Embryonic facial prominence (tissue), 1 donor: ENCODE results near the gene JOSD1.
"Not testable (repeated sequence)": the region's sequence is repeated elsewhere in the genome, so short reads cannot be mapped to it uniquely, and the experiment has no call there.

ENCODE experiments used
- DNase-seq: peaks from one replicate; pipeline ENCODE4 v3.0.0-alpha.2; 2016; ENCODE audit errors: extremely low spot score

The JOSD1 gene

DNA sequence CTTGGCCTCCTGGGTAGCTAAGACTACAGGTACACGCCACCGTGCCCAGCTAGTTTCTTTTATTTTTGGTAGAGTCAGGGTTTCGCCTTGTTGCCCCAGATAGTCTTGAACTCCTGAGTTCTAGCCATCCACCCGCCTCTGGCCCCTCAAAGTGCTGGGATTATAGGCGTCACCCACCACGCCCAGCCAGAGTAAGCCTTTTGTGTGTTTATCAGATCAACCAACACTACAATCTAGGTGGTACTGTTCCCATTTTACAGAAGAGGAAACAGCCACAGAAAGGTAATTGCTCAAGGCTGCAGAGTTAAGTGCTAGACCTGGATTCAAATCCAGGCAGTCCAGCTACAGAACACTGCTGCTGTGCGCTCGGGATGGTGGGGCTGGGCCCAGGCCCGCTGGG lies 15.8 kb downstream of the JOSD1 start:
- DNase-seq, result no peak

DNA sequence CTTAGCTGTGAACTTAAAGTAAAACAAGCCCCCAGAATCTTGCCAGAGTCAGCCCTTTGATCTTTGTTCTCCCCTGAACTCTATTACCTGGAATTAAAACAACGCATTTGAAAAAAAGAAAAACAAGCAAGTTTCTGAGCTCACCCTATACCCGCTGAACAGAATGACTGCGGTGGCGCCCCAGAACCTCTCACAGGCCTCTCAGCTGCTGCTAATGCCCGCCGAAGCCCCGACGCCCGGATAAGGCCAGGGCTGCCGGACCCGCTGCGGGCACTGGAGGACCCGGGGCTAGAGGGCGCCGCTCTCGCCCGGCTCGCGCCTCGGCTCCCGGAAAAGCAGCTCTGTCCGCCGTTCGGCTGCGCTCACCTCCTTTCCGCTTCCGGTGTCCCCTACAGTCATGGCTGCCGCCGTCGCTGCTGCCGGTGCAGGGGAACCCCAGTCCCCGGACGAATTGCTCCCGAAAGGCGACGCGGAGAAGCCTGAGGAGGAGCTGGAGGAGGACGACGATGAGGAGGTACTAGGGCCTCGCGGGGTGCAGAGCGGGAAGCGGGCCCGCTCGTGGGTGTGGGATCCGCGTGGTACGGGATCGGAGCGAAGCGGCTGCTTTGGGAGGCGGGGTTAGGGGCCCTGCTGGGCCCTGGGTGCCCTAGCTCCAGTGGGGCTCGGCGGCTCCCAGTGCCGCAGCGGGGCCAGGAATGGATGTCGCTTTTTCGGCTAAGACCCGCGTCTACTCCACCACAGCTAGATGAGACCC lies 19.0 kb downstream of the JOSD1 start, which contains the start of gene TOMM22:
TOMM22 (plus strand) TSS at position 376 of the 754 bp plus-strand sequence; CDS start at position 398, 22 bp downstream.
- peak; percentile 80 for DNase-seq

DNA sequence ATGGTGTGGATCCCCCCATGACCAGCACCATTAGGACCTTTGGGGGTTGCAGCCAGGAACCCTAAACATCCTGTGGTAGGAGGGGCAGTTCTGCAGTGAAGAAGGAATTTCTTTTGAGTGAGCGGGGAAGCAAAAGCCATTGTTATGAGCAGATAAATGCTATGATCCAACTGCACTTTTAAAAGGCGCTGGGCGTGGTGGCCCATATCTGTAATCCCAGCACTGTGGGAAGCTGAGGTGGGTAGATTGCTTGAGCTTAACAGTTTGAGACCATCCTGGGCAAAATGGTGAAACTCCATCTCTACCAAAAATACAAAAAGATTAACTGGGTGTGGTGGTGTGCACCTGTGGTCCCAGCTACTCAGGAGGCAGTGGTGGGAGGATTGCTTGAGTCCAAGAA lies 24.9 kb downstream of the JOSD1 start:
- no peak for DNase-seq

DNA sequence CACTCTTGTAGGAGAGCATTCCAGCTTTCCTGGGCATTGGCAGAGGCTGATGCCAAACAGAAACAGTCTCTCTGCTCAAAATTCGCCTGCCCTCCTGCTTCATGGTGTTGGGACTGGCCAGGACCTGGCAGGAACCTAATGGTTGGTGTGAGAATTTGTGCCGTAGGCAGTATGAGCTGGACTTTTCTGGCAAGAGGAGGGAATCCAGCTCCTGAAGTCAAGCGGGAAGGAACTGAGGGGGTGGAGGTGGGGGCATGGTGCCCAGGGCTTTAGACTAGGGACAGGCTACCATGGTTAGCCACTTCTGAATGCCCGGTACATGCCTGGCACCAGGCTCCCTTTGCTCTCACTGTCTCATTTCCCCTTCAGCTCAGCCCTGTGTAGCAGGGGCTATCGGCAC lies 25.9 kb downstream of the JOSD1 start:
- DNase-seq, result no peak

DNA sequence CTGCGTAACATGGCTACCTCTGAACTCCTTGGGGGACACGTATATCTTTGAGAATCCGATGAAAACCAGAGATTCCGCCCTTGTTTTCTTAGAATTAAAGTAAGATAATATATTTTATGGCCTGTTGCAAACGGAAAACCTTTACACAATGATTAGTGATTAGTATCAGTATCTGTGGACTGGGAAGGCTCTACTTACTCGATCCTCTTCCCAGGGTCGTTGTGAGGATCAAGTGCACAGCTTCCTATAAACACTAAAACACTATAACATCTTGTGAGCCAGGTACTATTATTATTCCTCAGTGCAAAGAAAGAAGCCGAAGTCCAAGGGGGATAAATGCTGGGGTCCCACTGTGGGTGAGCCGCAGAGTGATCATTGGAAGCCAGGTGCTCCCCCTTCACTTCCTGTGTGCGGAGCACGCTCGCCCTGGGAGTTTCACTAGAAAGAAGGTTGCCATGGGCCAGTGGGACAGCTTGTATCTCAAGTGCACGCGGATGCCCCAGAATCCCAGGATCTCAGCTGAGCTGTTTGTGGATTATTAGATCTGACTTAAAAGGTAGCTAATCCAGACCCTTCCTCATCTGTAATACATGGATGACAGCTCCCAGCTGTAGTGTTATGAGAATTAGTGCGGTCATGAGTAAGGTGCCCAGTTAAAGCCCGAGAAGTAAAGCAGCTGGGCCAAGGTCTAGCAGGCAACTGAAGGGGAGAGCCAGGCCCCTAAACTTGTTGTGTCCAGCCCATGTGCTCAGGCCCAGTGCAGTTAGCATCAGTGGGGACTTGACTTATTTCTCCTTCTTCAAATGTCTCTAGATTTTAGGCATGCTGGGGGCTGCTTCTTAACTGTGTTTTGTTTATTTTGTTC lies 43.5 kb downstream of the JOSD1 start:
- no peak for DNase-seq

DNA sequence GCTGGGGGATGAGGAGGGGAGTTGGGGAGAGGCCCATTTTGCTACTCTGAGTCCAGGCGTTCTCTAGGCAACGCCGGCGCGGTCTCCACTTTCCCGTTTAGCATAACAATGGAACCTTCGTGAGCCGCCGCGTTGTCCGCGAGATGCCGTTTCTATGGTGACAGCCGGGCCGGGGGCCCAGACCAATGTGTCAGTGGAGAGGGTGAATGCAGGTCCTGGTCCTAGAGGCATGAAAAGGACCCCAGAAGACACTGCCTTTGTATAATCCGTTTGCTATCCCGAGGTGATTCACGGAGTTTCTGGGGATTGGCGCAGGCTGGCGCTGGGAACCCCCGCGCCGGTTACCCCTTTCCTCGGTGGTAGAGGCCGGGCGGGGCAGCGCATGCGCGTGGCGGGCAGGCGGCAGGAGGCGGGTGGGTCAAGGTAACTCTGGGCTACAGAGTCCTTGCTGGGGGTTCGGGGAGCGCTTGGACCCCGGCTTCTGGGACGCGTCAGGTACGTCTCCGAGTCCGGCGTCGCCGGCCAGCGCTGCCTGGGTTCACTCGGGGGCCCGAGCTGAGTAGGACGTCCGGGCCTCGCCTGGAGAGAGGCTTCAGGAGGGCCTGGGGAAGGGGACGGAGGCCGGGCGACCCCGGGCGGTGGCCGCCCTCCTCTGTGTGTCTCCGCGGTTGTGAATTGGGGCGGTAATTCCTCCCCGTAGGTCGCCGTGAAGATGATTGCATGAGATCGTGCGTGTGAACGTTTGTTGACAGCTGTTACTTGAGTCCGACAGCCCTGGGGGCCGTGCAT lies 44.3 kb downstream of the JOSD1 start, which contains the start of the genes CBY1 and FAM227A:
CBY1 (plus strand) TSS at position 383 of the 789 bp plus-strand sequence. CDS start 11,417 bp downstream, outside the sequence.
FAM227A (minus strand) TSS at position 137 of the 789 bp plus-strand sequence. CDS start 6,224 bp downstream, outside the sequence.
- peak; percentile 82 for DNase-seq

DNA sequence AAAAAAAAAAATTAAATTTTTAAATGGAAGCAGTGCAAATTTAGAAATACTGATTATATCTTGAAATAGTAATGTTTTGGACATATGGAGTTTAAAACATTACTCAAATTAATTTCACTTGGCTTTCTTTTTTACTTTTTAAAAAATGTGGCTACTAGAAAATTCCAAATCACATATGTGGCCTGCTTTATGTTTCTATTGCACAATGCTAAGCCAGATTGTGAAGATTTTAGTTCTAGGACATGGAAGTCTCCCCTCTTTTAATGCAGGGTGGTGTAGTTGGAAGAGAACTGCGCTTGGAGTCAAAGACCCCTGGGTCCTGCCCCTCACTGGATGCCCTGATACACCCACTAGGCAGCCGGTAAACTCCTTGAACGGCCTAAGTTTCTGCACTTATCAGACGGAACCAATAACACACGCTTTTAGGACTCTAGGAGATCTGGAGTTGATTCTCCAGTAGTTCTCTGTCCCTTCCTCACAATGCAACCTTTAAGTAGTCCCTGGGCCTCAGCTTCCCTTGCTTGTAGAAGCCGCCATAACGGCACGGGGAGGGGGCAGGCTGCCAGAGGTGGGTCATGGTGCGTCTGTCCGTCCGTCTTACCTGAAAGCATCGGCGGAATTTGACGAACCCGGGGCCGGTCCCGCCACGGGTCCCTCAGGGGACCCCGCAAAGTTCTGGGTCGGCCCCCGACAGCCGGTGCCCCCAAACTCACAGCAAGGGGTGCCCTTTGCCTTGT lies 45.1 kb downstream of the JOSD1 start:
- peak; percentile 11 for DNase-seq

DNA sequence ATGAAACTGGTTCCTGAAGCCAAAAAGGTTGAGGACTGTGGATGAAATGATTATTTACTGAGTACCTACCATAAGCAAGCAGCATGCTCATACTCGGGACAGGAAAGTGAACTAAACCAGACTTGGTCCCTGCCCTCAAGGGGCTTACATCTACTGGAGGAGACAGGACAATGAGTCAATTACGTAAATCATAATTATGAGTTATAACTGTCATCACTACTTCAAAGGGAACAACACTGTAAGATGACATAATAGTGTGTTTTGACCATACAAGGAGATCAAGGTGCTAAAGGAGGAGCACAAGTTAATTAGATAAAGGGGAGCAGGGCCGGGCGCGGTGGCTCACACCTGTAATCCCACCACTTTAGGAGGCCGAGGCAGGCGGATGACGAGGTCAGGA lies 47.0 kb downstream of the JOSD1 start:
- no peak for DNase-seq

DNA sequence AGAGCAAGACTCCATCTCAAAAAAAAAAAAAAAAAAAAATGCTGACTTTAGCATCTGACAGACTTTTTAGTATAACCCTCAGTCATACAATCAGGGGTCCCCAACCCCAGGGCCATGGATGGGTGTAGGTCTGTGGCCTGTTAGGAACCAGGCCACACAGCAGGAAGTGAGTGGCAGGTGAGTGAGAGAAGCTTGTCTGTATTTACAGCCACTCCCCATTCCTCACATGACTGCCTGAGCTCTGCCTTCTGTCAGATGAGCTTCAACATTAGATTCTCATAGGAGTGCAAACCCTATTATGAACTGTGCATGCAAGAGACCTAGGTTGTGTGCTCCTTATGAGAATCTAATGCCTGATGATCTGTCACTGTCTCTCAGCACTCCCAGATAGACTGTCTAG lies 47.9 kb downstream of the JOSD1 start:
- DNase-seq, result no peak

DNA sequence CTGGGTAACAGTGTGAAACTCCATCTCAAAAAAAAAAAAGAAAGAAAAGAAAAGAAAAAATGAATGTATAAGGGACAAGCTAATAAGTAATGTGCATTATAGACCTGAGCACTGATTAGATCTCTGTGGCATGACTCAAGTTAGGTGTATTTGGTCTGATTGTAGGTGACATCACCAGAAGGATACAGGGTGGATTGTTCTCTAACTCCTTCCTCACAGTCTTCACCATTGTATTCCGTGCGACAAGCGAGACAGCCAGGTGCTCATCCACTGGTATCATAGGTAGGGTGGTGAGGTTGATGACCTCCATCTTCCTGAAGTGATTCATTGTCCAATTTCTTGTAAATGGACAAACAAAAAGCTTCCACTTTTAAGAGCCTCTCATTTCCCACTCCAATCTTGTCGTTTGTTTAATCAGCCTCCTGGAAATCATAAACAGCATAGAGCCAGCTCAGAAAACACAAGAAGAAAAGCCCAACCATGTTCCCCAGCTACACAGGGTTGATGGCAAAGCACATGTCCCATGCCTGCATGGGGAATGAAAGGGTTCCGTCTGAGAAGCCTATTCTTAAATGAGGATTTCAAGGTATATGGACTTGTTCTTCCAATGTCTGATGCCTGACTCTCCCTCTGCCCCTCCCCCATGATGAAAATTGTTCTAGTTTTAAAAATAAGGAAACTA lies 50.8 kb downstream of the JOSD1 start:
- no peak for DNase-seq

DNA sequence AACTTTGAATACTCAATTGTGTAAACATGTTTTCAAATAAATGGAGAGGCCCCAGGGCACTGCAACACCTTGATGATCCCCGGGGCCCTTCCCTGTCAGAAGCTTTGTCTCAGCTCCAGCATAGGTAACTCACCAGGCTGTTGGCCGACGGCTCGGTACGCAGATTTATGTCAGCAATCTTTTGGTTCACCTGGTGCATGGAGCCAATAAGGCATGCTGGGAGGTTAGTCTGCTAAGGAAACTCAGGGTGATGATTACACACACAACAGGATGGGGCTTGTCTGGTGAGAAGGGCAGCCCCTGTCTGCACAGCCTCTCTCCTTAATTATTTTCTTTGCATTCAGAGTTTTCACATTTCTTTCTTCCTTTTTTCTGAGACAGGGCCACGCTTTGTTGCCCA lies 55.3 kb downstream of the JOSD1 start:
- no peak for DNase-seq

DNA sequence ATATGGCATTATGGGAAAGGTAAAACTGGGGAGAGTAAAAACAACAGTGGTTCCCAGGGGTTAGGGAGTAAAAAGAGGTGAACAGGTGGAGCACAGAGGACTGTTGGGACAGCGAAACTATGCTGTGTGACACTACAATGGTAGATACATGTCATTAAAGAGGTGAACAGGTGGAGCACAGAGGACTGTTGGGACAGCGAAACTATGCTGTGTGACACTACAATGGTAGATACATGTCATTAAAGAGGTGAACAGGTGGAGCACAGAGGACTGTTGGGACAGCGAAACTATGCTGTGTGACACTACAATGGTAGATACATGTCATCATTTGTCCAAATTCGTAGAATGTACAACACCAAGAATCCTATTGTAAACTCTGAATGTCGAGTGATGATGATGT lies 56.5 kb downstream of the JOSD1 start:
- not testable (repeated sequence) for DNase-seq

DNA sequence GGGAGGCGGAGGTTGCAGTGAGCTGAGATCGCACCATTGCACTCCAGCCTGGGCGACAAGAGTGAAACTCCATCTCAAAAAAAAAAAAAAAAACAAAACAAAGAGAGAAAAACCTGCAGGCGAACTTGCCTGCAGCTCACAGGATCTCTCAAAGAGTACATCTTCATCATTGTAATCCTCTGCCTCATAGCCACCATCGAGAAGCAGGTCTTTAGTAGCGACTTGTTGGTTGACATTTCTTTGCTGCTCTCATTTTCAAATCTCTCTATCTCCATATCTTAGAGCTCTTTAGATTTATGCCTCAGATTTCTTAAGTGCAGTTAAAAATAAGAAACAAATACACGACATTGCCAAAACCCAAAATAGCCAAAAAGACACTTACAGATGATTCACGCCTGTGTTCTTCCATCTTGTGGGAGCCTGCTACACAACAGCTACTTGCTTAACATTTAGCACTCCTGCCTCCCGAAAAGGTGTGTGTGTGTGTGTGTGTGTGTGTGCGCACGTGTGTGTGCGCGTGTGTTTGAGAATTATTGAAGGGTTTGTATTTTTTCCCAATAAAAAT lies 59.2 kb downstream of the JOSD1 start:
- no peak for DNase-seq

DNA sequence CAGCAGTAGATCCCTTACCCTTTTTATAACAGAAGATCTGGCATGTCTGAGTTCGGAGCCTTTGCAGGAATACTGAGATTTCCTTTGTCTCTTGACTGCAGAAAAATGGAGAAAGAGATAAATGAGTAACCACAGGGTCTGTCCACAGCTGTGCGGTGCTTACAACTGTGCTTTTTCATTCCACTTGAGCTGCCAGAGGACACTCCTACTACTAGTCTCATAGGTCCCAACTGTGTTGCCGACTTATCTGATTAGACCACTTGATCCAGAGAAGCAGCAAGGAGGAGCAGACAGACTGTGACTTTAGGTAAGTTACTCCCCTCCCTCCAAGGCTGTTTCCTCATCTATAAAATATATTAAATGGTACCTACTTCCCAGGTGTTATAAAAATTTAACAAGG lies 62.0 kb downstream of the JOSD1 start:
- no peak for DNase-seq

DNA sequence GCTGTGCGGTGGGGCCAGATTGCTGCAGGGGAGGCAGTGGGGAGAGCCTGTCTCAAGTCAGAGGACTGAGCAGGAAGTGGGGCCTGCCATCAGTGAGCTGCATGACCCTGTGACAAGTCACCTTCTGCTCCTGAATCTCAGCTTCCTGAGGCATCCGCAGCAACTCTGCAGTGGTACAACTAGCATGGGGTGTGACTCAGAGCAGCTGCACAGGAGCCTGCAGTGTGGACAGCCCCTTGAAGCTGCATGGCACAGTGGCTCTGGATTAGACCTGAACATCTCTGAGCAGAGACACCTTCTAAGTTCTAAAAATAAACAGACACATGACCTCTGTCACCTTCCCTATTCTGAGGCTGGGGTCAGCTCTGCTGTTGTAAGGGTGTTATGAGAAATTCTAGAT lies 62.5 kb downstream of the JOSD1 start:
- no peak for DNase-seq
